SH-SY5Y (cell line): ENCODE data around the gene LDLRAD1.

ENCODE experiments used
- GATA2 ChIP-seq: IDR thresholded peaks from 2 replicates; pipeline ENCODE4 v1.6.1; 2011; ENCODE audit warnings: mild to moderate bottlenecking, low read depth, low read length
- GATA3 ChIP-seq: IDR thresholded peaks from 2 replicates; pipeline ENCODE4 v1.6.1; 2011; ENCODE audit warnings: low read depth, mild to moderate bottlenecking, low read length, moderate library complexity

DNA sequence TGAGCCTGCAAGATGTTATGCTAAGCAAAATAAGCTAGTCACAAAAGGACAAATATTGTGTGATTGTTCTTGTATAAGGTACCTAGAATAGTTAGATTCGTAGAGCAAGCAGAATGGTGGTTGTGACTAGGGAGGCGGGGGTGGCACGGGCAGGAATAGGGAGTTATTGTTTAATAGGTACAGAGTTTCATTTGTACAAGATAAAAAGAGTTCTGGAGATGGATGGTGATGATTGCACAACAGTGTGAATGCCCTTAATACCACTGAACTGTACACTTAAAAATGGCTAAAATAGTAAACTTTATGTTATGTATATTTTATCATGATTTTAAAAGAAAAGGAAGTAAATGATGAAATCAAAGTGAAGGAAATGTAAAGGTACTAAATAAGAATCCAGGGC is 51.2 kb downstream of the LDLRAD1 start:
- TF ChIP-seq GATA3: no peak
- TF ChIP-seq GATA2: no peak
